Endometrium (tissue), 2 donors: ENCODE results near the gene ITGB6.
"Not testable (repeated sequence)": the region's sequence is repeated elsewhere in the genome, so short reads cannot be mapped to it uniquely, and the experiment has no call there.

Source experiments
- FAIRE-seq: peaks from 2 replicates; lab custom pipeline; 2012; peaks lifted over from hg19 to GRCh38; lab: Jason Lieb, UNC
- donor health status: control.
- donor health status: control.

Gene ITGB6

DNA sequence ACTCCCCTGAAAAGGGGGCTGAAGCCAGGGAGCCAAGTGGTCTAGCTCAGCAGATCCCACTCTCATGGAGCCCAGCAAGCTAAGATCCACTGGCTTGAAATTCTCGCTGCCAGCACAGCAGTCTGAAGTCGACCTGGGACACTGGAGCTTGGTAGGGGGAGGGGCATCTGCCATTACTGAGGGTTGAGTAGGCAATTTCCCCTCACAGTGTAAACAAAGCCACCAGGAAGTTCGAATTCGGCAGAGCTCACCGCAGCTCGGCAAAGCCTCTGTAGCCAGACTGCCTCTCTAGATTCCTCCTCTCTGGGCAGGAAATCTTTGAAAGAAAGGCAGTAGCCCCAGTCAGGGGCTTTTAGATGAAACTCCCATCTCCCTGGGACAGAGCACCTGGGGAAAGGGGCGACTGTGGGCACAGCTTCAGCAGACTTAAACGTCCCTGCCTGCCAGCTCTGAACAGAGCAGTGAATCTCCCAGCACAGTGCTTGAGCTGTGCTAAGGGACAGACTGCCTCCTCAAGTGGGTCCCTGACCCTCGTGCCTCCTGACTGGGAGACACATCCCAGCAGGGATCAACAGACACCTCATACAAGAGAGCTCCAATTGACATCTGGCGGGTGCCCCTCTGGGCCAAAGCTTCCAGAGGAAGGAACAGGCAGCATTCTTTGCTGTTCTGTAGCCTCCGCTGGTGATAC, 18.8 kb downstream of the ITGB6 start:
- not testable (repeated sequence) for FAIRE-seq

DNA sequence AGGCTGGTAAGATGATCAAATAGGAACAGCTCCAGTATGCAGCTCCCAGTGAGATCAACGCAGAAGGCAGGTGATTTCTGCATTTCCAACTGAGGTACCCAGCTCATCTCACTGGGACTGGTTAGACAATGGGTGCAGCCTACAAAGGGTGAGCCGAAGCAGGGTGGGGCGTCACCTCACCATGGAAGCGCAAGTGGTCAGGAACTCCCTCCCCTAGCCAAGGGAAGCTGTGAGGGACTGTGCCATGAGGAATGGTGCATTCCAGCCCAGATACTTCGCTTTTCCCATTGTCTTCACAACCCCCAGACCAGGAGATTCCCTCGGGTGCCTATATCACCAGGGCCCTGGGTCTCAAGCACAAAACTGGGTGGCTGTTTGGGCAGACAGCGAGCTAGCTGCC, 19.4 kb downstream of the ITGB6 start:
- FAIRE-seq, result not testable (repeated sequence)

DNA sequence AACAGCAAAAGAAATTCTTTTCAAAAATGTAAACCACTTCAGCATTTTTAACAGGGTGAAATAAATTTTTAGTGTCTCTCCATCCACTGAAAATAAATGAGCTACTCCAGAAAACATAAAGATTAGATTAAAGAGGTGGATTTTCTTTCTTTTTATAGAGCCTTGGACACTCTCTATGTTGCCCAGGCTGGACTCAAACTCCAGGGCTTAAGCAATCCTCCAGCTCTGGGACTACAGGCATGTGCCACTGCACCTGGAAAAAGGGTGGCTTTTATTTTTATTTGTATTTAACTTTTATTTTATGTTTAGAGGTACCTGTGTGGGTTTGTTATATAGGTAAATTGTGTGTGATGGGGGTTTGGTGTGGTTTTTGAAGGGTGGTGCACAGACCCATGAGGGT, 19.9 kb downstream of the ITGB6 start:
- no peak for FAIRE-seq

DNA sequence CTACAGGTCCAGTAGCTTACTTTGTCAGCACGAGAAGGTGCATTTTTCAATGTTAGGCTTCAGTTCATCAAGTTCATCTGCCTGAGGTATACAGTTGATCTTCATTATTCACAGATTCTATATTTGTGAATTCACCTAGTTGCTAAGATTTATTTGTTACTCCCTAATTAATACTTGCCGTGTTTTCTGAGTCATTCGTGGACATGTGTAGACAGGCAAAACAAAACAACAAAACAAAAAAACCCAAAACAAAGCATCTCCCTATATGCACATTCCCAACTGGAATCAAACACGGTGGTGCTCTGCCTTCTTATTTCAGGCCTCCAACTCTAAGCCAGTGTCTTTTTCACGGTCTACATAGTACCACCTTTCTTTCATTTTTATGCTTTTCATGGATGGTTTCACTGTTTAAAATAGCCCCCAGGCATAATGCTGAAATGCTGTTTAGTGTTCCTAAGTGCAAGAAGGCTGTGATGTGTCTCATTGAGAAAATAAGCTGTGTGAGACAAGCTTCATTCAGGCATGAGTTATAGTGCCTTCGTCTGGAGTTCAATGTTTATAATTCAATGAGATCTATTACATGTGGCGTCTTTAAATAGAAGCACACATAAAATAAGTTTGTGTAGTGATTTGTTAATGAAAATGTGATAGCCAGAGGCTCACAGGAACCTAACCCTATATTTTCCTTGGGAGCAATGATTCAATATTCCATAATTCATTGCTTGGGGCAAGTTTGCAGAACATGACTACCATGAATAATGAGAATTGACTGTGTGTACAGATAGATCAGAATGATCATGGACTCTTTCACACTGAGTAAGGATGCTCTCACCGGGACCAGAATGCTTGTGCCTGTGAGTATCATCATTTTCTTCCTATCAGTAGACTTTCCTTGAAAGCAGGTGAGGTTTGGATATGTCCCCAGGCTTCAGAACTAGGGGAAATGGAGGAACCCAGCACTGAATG, 24.6 kb downstream of the ITGB6 start:
- FAIRE-seq, result no peak

DNA sequence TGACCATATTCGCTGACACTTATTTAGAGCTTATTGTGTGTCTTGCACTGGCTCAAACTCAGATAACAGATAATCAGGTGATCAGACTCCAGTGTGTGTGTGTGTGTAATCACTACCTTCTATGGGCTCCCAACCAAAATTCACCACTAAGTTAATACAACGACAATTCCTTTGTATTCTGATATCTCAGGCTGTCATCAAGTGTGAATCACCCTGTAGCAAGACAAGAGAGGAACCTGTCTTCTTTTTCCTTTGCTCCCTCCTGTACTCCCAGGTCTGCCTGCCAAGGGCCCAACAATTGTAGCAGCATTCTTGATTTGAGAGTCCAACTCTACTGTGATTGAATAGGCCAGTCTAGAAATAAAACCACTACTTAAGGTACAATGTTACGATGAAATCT, 25.8 kb downstream of the ITGB6 start:
- FAIRE-seq, result no peak

DNA sequence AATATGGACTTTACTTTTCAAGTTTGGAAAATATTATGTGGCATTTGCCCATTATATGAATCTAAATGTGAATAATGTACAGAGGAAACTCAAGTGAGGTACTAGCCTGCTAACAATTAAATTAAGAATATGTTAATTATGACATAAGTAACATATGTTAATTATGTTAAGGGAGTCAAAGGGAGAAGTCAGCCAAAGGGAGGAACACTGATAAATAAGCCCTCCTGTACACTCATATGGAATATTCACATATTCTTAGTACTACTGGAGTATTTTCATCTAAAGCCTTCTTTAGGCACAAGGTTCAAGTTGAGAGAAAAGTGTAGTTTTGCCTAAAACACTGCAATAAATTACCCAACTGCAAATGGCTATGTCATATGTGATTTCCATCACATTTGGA, 30.1 kb downstream of the ITGB6 start:
- FAIRE-seq, result no peak

DNA sequence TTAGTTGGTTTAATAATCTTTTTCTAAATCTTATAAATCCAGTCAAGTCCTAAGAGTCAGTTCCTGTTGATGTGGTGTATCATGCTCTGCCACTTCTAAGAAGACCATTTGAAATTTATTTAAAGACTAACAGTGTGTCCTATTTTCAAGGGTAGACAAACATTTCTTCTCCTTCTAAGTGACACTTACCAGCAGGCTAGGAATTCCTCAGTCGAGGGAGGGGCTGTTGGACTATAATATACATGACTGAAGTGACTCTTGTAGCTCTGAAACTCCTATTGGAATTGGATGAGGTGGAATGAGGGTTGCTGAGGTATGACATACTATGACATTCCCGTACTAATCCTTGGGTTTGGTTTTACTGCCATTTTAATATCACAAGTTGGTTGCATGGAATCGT, 30.6 kb downstream of the ITGB6 start:
- no peak for FAIRE-seq

DNA sequence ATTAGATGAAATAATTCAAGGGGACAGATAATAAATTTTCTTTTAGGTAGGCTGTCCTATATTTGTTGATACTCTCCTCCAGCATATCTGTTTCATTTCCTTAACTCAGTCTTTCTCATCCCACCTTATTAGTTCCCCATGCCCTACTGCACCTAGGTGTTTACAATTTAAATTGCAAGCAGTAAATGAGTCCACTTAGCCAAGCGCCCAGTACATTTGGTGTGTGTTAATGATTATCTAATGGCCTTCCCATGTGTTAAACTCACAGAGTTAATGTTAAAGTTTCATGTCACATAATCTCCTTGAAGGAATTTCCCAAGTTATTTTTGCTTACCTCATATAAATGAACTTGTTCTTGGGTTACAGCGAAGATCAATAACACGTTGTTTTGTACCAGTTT, 31.2 kb downstream of the ITGB6 start:
- FAIRE-seq, result no peak

DNA sequence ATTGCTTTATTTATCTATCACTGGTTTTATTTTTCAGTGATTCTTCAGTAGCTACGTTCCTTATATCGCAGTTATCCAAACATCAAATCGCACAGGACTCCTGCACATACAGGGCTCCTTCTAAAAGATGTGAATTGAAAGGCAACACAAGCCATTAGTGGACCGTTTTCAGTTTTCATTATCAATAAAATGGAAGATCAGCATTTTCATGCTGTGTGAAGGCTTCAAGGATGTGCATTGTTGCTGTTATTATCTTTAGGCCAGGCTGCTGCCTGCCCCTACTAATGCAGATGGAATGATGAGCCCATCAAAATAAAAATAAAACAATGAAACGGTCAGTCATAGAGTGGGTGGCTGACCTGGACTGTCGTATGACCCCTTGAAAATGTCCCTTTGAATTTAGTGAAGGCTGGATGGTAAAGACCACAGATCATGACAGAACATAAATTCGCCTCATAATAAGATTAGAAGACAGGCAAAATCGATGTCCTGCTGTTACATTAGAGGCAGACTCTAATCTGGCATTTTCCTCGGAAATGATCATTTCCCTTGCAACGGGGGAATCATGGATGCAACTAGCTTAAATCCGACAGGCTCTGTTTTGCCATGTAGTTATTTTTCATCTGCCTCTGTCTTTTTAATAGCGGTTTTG, 32.9 kb downstream of the ITGB6 start:
- FAIRE-seq, result no peak

DNA sequence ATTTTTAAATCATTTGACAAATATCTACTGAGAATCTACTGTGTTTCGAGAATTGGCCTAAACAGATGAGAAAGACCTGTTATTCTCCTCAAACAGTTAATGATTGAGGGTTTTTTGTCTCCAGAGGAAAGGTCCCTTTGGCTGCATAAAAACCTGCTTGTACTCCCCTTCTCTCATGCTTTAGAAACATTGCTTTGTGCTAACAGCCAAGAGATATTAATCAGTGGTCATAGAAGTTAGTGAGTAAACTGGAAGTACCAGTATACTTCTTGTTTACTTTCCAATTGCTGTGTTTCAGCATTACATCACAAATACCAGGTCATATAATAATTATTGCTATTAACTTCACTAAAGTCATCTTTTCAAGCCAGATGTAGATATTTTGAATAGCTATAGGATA, 34.1 kb downstream of the ITGB6 start:
- peak; percentile 95 for FAIRE-seq

DNA sequence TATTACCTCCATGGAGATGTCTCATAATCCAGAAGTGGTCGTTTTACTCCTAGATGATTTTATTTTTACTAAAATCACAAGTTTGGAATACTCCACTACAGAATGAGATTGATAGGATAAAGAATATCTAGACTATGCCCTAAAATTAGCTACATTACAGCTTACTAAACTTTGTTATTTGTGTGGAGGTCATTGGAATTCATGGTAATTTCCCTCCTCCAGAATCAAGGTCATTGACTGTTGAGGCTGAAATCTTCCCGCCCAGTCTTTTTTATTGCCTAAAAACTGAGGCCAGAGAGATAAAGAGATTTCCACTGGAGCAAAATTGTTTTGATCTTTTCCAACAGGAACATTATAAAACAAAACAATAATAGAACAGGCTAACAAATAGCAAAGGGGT, 35.0 kb downstream of the ITGB6 start:
- FAIRE-seq, result peak; percentile 99

DNA sequence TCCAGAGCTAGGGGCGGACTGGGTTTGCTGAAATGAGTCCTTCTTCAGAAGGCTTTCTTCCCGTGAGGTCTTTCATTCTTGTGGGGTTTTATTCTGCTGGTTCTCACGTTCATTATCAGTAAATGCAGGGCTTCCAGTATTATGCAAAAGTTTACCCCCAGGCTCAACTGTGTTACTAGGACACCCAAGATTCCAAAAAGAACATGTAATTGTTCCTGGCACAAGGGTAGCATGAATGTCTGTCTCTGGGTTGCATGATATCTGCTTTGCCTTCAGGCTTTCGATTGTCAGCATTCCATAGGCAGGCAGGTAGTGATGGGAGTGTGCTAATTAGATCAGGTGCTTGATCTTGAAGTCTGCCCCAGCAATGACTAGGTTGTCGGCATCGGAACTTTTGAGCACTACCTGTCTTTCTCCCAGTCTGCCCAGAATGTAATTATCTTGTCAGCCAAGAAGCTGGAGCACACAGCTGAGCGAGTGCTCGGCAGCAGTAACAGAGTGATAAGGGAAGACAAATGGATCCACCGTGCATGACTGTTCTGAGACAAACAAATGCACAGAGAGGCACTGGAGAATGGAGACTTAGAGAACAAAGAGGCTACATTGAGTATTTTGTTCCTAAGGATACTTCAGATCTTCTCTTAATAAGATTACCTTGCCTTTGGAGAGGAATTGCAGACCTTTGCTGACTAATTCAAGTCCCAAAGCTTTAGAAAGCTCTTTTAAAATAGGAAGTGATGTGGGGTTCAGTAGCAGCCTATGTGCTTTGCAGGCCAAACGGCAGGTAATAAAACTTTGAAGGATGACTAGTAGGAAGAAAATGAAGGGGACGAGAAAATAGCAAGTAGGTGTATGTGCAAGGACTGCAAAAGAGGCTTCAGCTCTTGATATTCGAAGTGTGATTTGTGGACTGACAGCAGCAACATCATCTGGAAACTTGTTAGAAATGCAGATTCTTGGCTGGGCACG, 41.9 kb downstream of the ITGB6 start:
- FAIRE-seq, result no peak

DNA sequence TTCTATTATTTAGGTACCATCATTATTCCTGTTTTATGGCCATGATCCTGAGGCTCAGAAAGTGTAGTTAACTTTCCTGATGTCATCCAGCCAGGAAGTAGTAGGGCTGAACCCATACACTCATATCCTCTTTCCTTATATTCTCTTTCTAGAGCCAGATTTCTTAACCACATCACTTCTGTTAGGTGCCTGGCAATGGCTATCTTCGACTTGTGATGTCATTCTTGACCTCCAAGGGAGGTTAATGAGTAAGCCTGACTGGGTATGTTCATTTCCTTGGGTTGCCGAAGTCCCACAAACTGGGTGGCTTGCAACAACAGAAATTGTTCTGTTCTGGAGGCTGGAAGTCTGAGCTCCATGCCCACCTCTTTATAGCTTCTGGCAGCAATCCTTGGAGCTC, 43.4 kb downstream of the ITGB6 start:
- no peak for FAIRE-seq

DNA sequence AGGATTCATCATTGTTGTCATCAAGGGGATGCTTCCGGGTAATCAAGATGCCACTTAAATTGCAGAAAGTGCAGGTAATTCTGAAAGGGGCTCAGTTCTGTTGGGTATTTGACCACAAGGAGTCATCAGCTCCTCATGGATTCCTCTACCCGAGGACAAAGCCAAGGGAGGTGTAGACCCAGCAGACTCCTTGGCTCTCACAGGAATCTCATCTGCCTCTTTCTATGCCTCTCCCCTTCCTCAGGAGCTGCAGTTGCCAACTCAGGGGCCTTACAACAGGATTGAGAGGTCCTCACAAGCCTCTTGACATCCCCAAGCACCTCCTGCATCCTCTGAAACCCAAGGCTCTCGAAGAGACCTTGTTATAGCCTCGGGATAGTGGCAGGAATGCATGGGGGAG, 44.0 kb downstream of the ITGB6 start:
- FAIRE-seq, result no peak

DNA sequence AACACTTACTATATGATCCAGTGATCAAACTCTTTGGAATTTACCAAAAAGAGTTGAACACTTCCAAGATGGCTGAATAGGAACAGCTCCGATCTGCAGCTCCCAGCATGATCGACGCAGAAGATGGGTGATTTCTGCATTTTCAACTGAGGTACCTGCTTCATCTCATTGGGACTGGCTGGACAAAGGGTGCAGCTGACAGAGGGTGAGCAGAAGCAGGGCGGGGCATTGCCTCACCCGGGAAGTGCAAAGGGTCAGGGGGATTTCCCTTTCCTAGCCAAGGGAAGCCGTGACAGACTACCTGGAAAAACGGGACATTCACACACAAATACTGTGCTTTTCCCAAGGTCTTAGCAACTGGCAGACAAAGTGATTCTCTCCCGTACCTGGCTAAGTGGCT, 51.7 kb downstream of the ITGB6 start:
- not testable (repeated sequence) for FAIRE-seq

DNA sequence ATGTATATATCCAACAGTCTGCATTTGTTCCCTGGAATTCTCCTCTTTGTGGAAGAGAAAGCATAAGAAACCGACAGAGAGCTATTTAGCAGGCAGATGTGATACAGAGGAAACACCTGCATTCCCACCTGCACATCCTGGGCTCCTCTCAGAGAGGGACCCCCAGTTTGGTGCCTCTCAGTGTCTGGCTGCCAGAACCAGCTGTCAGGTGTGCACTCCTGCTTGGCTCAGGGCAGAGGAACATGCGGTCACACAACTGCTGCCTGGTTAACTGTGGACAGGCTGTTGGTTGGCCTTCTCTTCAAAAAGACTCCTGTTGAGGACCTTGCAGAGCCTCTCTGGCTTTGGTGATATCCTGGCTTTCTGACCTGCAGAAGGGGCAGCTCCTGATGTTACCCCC, 54.6 kb downstream of the ITGB6 start:
- no peak for FAIRE-seq

DNA sequence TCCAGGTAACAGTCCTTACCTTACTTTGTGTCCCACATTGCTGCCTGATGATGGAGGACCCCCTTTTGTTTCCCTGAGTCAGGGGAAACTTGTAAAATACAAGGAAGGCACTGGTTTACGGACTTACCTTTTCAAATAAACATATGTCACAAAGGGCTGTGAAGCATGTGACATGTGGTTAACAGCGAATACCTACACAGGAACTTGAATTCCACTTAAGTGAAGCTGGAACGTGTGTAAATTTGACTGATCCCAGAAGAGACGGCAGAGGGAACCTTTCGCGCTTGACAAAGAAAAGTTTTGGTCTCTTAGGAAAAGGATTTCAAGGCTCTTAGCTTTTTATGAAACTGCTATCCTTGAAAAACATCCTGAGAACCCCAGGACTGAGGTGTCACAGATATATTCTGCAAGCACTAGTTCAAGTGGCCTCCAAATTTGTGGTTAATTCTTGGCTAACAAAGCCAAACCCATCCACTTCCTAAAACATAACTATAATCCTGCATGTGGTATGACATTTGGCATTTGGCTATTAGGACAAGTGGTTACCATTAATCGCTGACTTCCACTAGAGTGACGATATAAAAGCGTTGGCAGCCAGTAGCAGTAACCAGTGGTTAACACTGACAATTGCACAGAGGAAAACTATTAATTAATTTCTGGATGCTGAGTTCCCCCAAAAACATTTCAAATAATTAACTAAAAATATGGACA, 55.6 kb downstream of the ITGB6 start:
- FAIRE-seq, result no peak

DNA sequence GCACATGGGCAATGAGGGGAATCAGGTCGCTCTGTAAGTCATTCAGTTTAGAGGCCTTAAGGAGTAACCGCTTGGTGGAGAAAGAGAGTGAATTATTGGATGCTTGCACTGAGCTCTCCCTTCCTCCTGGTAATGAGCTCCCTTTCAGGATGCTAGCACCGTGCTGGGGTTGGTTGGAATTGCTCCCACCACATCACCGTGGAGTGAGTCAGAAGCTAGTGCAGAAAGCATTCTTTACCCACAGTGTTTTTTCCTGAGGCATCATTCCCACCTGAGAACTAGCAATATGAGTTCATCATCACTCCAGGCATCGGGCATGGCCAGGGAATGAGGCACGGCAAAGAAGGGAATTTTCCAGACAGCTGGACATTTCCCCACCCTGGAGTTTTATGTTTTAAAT, 57.6 kb downstream of the ITGB6 start:
- no peak for FAIRE-seq

DNA sequence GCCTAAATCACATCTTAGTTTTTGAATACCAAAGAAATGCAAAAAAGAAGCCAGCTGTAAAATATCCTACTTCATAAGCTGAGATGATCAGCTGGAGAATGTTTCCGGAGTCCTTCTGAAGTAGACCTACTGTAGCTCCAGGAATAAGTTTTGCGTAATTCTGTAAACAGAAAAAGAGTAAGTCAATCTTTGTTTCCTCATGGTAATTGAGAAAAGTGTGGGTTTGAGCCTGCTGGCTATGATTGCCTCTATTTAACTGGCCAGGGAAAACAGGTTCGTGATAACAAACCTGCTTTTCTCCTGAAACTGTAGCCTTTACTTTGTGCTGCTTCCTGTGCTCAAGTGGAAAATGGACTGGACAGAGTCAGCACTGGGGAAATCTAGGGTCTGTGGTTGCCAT, 58.2 kb downstream of the ITGB6 start:
- peak; percentile 59 for FAIRE-seq

DNA sequence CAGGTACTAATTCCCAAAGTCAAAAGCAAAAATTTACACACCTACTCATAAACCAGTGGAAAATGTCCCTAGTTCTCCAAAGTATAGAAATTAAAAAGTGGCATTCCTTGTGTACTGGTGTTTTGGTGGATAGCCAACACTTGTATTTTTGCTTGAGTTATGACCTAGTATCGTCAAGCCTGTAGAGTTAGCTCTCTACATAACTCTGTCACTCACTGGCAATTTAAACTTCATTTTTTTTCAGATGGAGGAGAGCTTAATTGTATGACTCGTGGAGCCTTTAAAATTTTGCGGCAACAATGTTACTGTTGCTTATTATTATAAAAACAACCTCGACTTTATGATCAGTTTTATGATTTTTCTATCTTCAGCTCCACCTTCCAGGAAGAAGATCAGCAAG, 58.7 kb downstream of the ITGB6 start:
- no peak for FAIRE-seq

DNA sequence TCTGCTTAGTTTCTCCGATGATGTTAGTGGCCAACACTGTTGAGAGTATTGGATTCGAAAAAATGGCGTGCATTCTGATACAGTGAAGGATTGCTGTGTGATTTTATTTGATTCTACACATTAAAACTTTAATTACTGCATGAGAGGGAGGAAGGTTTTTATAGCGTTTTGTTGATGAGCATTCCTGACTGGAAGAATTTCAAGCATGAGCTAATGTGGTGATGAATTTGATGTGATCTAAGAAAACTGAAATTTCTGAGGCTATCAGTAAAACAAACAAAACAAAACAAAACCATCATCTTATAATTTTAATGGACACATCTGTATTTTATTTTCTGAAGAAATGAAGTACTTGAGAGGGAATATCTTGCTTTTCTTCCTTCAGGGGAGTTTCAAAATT, 59.6 kb downstream of the ITGB6 start:
- FAIRE-seq, result peak; percentile 95
